CD14-positive monocyte (primary cell): Measurements from ENCODE around the gene CNTLN. TPM values are rescaled to one million over a fixed set of nuclear protein-coding genes. Genes with fewer than 3 reads are reported as not detected.

ENCODE experiments used
- DNase-seq, 3 donors: peaks; one replicate each; pipeline ENCODE4 v3.0.0-alpha.2; 2011 to 2022
- H2AFZ ChIP-seq: 2 replicates; pipeline ENCODE4 v1.6.0; 2012; ENCODE audit warnings: mild to moderate bottlenecking, low read depth, low read length, inconsistent platforms; ENCODE audit not compliant: insufficient read depth, poor library complexity, severe bottlenecking
- H3K27ac ChIP-seq, 2 donors: 1 replicate in 1 of 2; 2 replicates in 1 of 2; pipeline ENCODE4 v1.5.1; 2012 to 2013; ENCODE audit warnings: low read length in 2 of 2, control low read depth in 1 of 2, inconsistent platforms in 1 of 2, low read depth in 1 of 2, mild to moderate bottlenecking in 1 of 2
- H3K27me3 ChIP-seq, 2 donors: one replicate each; pipeline versions ENCODE4 v1.6.0 to v1.6.1; 2011 to 2013; ENCODE audit warnings: low read length in 2 of 2; ENCODE audit not compliant: control insufficient read depth in 2 of 2, insufficient read depth in 2 of 2
- H3K36me3 ChIP-seq, 2 donors: replicated peaks in 1 of 2; 1 replicate in 1 of 2; 2 replicates in 1 of 2; pipeline versions ENCODE4 v1.5.1 to v1.6.1; 2012 to 2013; ENCODE audit warnings: low read length in 2 of 2, control low read depth in 1 of 2, inconsistent platforms in 1 of 2, mild to moderate bottlenecking in 1 of 2; ENCODE audit not compliant: insufficient read depth in 2 of 2, control insufficient read depth in 1 of 2
- H3K4me1 ChIP-seq, 2 donors: 1 replicate in 1 of 2; 2 replicates in 1 of 2; pipeline versions ENCODE4 v1.5.1 to v1.6.1; 2012 to 2013; ENCODE audit warnings: low read length in 2 of 2, control low read depth in 1 of 2, inconsistent platforms in 1 of 2, mild to moderate bottlenecking in 1 of 2, moderate library complexity in 1 of 2; ENCODE audit not compliant: insufficient read depth in 2 of 2, control insufficient read depth in 1 of 2
- H3K4me2 ChIP-seq: replicated peaks from 2 replicates; pipeline ENCODE3; 2012; ENCODE audit warnings: low read length, moderate library complexity, mild to moderate bottlenecking; ENCODE audit not compliant: poor library complexity, severe bottlenecking; ENCODE audit errors: extremely low read depth
- H3K4me3 ChIP-seq, 3 experiments: fragments of 200-600 bp in 1 of 3; sonication (generic) in 1 of 3; replicated peaks in 1 of 3; 1 replicate in 2 of 3; 2 replicates in 1 of 3; pipeline ENCODE4 v1.5.1; 2011 to 2013; ENCODE audit warnings: low read length in 3 of 3, mild to moderate bottlenecking in 3 of 3, control low read depth in 2 of 3, low read depth in 2 of 3, inconsistent platforms in 1 of 3, moderate library complexity in 1 of 3
- H3K79me2 ChIP-seq: 2 replicates; pipeline ENCODE4 v1.6.0; 2012; ENCODE audit warnings: mild to moderate bottlenecking, control low read depth, inconsistent platforms, low read length, moderate library complexity; ENCODE audit not compliant: insufficient read depth
- H3K9ac ChIP-seq: 2 replicates; pipeline ENCODE4 v1.6.0; 2017; ENCODE audit warnings: low read length, mild to moderate bottlenecking; ENCODE audit not compliant: insufficient read depth, poor library complexity, severe bottlenecking
- H3K9me3 ChIP-seq, 2 donors: replicated peaks in 1 of 2; 1 replicate in 1 of 2; 2 replicates in 1 of 2; pipeline versions ENCODE4 v1.5.1 to v1.6.1; 2012 to 2013; ENCODE audit warnings: low read length in 2 of 2, control low read depth in 1 of 2; ENCODE audit not compliant: control insufficient read depth in 1 of 2, insufficient read depth in 1 of 2
- H4K20me1 ChIP-seq: 2 replicates; pipeline ENCODE4 v1.6.0; 2012; ENCODE audit warnings: mild to moderate bottlenecking, low read length, control low read depth, moderate library complexity; ENCODE audit not compliant: insufficient read depth
- H3K27ac Mint-ChIP-seq, 7 donors: one replicate each; pipeline ENCODE4 v1.8.0; 2020; ENCODE audit warnings: mild to moderate bottlenecking in 7 of 7, mixed read lengths in 7 of 7, moderate library complexity in 6 of 7, inconsistent platforms in 2 of 7
- H3K27me3 Mint-ChIP-seq, 3 donors: one replicate each; pipeline ENCODE4 v1.8.0; 2021 to 2022; ENCODE audit warnings: low read depth in 3 of 3, mild to moderate bottlenecking in 3 of 3, mixed read lengths in 3 of 3, moderate library complexity in 3 of 3, inconsistent platforms in 1 of 3
- H3K36me3 Mint-ChIP-seq, 2 donors: one replicate each; pipeline ENCODE4 v1.8.0; 2020; ENCODE audit warnings: mixed read lengths in 2 of 2, inconsistent platforms in 1 of 2, mild to moderate bottlenecking in 1 of 2
- H3K4me1 Mint-ChIP-seq: one replicate; pipeline ENCODE4 v1.8.0; 2020; ENCODE audit warnings: mild to moderate bottlenecking, mixed read lengths
- H3K4me3 Mint-ChIP-seq, 2 donors: one replicate each; pipeline ENCODE4 v1.8.0; 2020; ENCODE audit warnings: mild to moderate bottlenecking in 2 of 2, mixed read lengths in 2 of 2, moderate library complexity in 1 of 2
- H3K9me3 Mint-ChIP-seq, 7 donors: one replicate each; pipeline ENCODE4 v1.8.0; 2020 to 2022; ENCODE audit warnings: mixed read lengths in 7 of 7, mild to moderate bottlenecking in 6 of 7, moderate library complexity in 6 of 7, inconsistent platforms in 2 of 7
- WGBS: methylation state at CpG from one replicate; pipeline ENCODE4 v1.1.5; 2013; ENCODE audit warnings: missing lambda C conversion rate; ENCODE audit not compliant: insufficient coverage; 5-methylcytosine and 5-hydroxymethylcytosine counted together
- intact Hi-C, 2 donors: fragments of 100-400 bp; cut with micrococcal nuclease; formaldehyde crosslinking; loops; one replicate each; pipeline versions ENCODE4 v1.15.0 to v1.15.1; 2023
- polyA plus RNA-seq, 3 donors: library from polyadenylated mRNA; depleted of rRNA in 1 of 3; unstranded in 2 of 3; stranded (reverse) in 1 of 3; fragments of 300-500 nt in 2 of 3; fragments of >200 nt in 1 of 3; fragmentation: Illumina TruSeq in 2 of 3; gene quantifications; 1 replicate in 2 of 3; 2 replicates in 1 of 3; pipeline ENCODE4 v1.2.3, GENCODE V29; 2012 to 2021
- TF ChIP-seq, protein P1 (sequence below): fragments of 200-600 bp; IDR thresholded peaks from one replicate; pipeline ENCODE4 v1.8.0; 2022; ENCODE audit warnings: antibody characterized with exemption, mild to moderate bottlenecking

CNTLN gene
- polyA plus RNA-seq, 3 donors: 2.2 to 5.6 (median 4.0) TPM

GRCh38 chr9:17487467-17487866, 352.6 kb downstream of the CNTLN start:
- H3K4me1 ChIP-seq: no peaks in the 10 kb centered on the region
- no peak overlapping the region for H3K27ac ChIP-seq
- no peak overlapping the region for H3K4me3 ChIP-seq
- no peak overlapping the region for H2AFZ ChIP-seq
- Mint-ChIP-seq H3K4me3 (no peak overlapping the region), H3K27me3 (peaks cover 0 to 3% (median 0%) of the 10 kb centered on the region in 3 donors), H3K36me3 (peaks cover 14 to 20% of the 10 kb centered on the region in 2 donors), H3K9me3 (no peaks in the 10 kb centered on the region), H3K4me1 (no peaks in the 10 kb centered on the region), H3K27ac (no peak overlapping the region)
- WGBS: no CpG with 5 or more reads among the region's 6 CpGs
- intact Hi-C loops: no loop called here
- H4K20me1 ChIP-seq: no peaks in the 10 kb centered on the region
- peaks cover 0 to 20% of the 10 kb centered on the region in 2 donors for H3K36me3 ChIP-seq
- H3K4me2 ChIP-seq: no peak overlapping the region
- TF ChIP-seq, protein P1, sequence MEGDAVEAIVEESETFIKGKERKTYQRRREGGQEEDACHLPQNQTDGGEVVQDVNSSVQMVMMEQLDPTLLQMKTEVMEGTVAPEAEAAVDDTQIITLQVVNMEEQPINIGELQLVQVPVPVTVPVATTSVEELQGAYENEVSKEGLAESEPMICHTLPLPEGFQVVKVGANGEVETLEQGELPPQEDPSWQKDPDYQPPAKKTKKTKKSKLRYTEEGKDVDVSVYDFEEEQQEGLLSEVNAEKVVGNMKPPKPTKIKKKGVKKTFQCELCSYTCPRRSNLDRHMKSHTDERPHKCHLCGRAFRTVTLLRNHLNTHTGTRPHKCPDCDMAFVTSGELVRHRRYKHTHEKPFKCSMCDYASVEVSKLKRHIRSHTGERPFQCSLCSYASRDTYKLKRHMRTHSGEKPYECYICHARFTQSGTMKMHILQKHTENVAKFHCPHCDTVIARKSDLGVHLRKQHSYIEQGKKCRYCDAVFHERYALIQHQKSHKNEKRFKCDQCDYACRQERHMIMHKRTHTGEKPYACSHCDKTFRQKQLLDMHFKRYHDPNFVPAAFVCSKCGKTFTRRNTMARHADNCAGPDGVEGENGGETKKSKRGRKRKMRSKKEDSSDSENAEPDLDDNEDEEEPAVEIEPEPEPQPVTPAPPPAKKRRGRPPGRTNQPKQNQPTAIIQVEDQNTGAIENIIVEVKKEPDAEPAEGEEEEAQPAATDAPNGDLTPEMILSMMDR: no peak
- H3K9me3 ChIP-seq: no peaks in the 10 kb centered on the region
- H3K79me2 ChIP-seq: no peaks in the 10 kb centered on the region
- no peak for DNase-seq
- no peaks in the 10 kb centered on the region for H3K27me3 ChIP-seq
- no peak overlapping the region for H3K9ac ChIP-seq

DNA sequence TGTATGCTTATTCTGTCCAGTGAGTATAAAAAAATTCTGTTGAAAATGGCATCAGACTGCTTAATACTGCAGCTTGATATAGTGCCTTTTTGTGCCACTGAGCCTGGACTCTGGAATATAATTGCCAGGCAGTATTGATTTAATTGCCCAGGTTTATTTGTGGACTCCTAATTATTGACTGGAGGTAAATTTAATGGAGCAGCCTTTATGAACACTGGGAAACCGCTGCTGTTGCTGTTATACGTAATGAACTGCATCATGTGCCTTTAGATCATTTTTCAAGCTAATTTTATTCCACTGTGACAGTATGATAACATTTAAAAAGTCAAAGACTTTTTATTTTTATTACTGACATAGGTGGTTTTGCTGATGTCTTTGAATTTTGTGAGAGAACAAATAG, 353.8 kb downstream of the CNTLN start:
- H3K4me1 ChIP-seq: no peaks in the 10 kb centered on the region
- Mint-ChIP-seq H3K27ac (no peak overlapping the region), H3K9me3 (no peaks in the 10 kb centered on the region), H3K36me3 (peaks cover 14 to 20% of the 10 kb centered on the region in 2 donors), H3K4me3 (no peak overlapping the region), H3K4me1 (no peaks in the 10 kb centered on the region), H3K27me3 (peaks cover 0 to 3% (median 0%) of the 10 kb centered on the region in 3 donors)
- no peaks in the 10 kb centered on the region for H3K27me3 ChIP-seq
- no peaks in the 10 kb centered on the region for H3K79me2 ChIP-seq
- no peaks in the 10 kb centered on the region for H3K9me3 ChIP-seq
- H3K9ac ChIP-seq: no peak overlapping the region
- H3K4me3 ChIP-seq: no peak overlapping the region
- no peak overlapping the region for H3K27ac ChIP-seq
- intact Hi-C loops: no loop called here
- H2AFZ ChIP-seq: no peak overlapping the region
- WGBS: no CpG with 5 or more reads among the region's 2 CpGs
- H3K4me2 ChIP-seq: no peak overlapping the region
- H3K36me3 ChIP-seq: peaks cover 0 to 20% of the 10 kb centered on the region in 2 donors
- TF ChIP-seq, protein P1: no peak
- no peak for DNase-seq
- no peaks in the 10 kb centered on the region for H4K20me1 ChIP-seq
